HepG2 (cell line): ENCODE measurements around the gene SLC12A2. TPM values are rescaled to one million over a fixed set of nuclear protein-coding genes. Genes with fewer than 3 reads are reported as not detected.

Experiments used
- GPN1 ChIP-seq: sonication (generic); formaldehyde crosslinking; IDR thresholded peaks from 2 replicates; pipeline ENCODE4 v1.5.1; 2020; ENCODE audit warnings: missing genetic modification reagents, borderline replicate concordance
- MATR3 ChIP-seq: sonication (generic); formaldehyde crosslinking; IDR thresholded peaks from 2 replicates; pipeline ENCODE4 v1.4.0; 2020; ENCODE audit warnings: missing genetic modification reagents
- PRDM4 ChIP-seq: sonication (generic); formaldehyde crosslinking; IDR thresholded peaks from 2 replicates; pipeline ENCODE4 v1.9.0; 2021; ENCODE audit warnings: missing genetic modification reagents, borderline replicate concordance
- SALL1 ChIP-seq: sonication (generic); formaldehyde crosslinking; IDR thresholded peaks from 2 replicates; pipeline ENCODE4 v1.8.0; 2022; ENCODE audit warnings: mild to moderate bottlenecking, missing genetic modification reagents
- SRSF9 ChIP-seq: fragments of 200-400 bp; formaldehyde crosslinking; IDR thresholded peaks from 2 replicates; pipeline ENCODE4 v1.6.1; 2018; ENCODE audit warnings: borderline replicate concordance, mild to moderate bottlenecking, low read depth, low read length; ENCODE audit not compliant: insufficient read depth, poor library complexity, severe bottlenecking
- ZFP41 ChIP-seq: sonication (generic); formaldehyde crosslinking; IDR thresholded peaks from 2 replicates; pipeline ENCODE4 v1.4.0; 2020; ENCODE audit warnings: mild to moderate bottlenecking, missing genetic modification reagents, borderline replicate concordance
- ZFP91 ChIP-seq: sonication (generic); formaldehyde crosslinking; IDR thresholded peaks from 2 replicates; pipeline ENCODE4 v1.9.0; 2022; ENCODE audit warnings: missing genetic modification reagents, mild to moderate bottlenecking, borderline replicate concordance
- ZMYM2 ChIP-seq: sonication (generic); formaldehyde crosslinking; IDR thresholded peaks from 2 replicates; pipeline ENCODE4 v1.8.0; 2022; ENCODE audit warnings: mild to moderate bottlenecking, missing genetic modification reagents
- ZNF543 ChIP-seq: sonication (generic); formaldehyde crosslinking; IDR thresholded peaks from 2 replicates; pipeline ENCODE4 v1.4.0; 2020; ENCODE audit warnings: mild to moderate bottlenecking, missing genetic modification reagents
- ZNF816 ChIP-seq: sonication (generic); formaldehyde crosslinking; IDR thresholded peaks from 2 replicates; pipeline ENCODE4 v1.8.0; 2022; ENCODE audit warnings: missing genetic modification reagents, mild to moderate bottlenecking, borderline replicate concordance
- polyA plus RNA-seq, 8 experiments: library from polyadenylated mRNA; depleted of rRNA in 3 of 8; stranded (reverse) in 7 of 8; unstranded in 1 of 8; fragments of >200 nt; fragmentation: Illumina TruSeq in 4 of 8; extraction: Trizol in 4 of 8; gene quantifications; 2 replicates each; pipeline versions ENCODE4 v1.2.1 to v1.2.3, GENCODE V29; 2011 to 2016; ENCODE audit warnings: low read depth in 4 of 8, missing spikeins in 1 of 8, mixed read lengths in 1 of 8; ENCODE audit not compliant: insufficient read depth in 1 of 8
- total RNA-seq, 5 experiments: library from RNA; depleted of rRNA; stranded (reverse); fragments of >200 nt; fragmentation: Illumina TruSeq; extraction: Trizol; gene quantifications; 2 replicates each; pipeline ENCODE4 v1.2.3, GENCODE V29; 2016; ENCODE audit warnings: low read depth in 1 of 5
- TF ChIP-seq, protein P1 (sequence below): IDR thresholded peaks from 2 replicates; pipeline ENCODE4 v1.6.1; 2016
- TF ChIP-seq, protein P2 (sequence below): sonication (generic); formaldehyde crosslinking; IDR thresholded peaks from 2 replicates; pipeline ENCODE4 v1.5.0; 2020; ENCODE audit warnings: missing genetic modification reagents, mild to moderate bottlenecking, borderline replicate concordance
- TF ChIP-seq, protein P3 (sequence below), 2 experiments: sonication (generic) in 1 of 2; formaldehyde crosslinking in 1 of 2; IDR thresholded peaks; 2 replicates each; pipeline versions ENCODE4 v1.4.0 to v1.6.1; 2016 to 2020; ENCODE audit warnings: borderline replicate concordance in 1 of 2, low read depth in 1 of 2, mild to moderate bottlenecking in 1 of 2, missing genetic modification reagents in 1 of 2
- TF ChIP-seq, protein P4 (sequence below): sonication (generic); formaldehyde crosslinking; IDR thresholded peaks from 2 replicates; pipeline ENCODE4 v1.5.0; 2020; ENCODE audit warnings: mild to moderate bottlenecking, low read depth, missing genetic modification reagents, borderline replicate concordance

SLC12A2 gene
- total and polyA plus RNA-seq, 2 of the 13 experiments (the other 11 are each of a cell fraction or from before 2014, with no cell fraction given) = 4.0 to 9.7 TPM

DNA sequence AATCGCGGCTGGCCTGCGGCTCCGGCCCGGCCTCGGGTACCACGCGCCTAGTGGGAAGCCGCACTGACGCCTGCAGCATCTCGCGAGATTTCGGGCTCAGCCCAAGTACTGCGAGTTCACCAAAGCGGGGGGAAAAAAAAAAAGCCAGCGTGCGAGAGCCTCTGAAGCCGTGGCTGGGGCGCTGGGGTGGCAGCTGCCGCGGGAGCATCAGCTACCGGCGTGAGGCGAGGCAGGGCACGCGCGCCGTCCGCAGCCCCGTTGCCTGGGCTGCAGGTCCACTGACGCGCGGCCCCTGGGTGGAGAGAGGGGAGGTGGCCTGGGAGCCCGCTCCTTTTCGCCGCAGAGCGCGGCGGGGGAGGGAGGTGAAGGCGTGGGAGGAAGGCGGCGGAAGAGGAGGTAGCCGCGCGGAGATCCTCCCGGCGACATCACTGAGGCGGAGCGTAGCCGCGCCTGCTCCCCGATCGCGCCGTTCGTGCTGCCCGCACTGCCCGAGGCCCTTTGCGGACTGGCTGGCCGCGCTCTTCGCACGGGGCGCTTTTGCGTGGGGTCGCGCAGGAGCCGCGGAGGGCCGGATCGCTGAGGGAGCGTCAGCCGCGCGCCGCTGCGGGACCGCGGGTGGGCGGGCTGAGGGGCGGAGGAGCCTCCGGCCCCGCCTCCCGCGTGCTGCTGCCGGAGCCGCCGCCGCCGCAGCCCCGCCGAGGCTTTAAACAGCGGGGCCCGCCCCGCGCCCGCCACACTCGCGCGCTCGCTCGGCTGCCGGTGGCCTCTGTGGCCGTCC is at the start of gene SLC12A2 (continued):
- TF ChIP-seq ZFP41 (CRISPR knock-in tag) = no peak
- TF ChIP-seq, protein P1, sequence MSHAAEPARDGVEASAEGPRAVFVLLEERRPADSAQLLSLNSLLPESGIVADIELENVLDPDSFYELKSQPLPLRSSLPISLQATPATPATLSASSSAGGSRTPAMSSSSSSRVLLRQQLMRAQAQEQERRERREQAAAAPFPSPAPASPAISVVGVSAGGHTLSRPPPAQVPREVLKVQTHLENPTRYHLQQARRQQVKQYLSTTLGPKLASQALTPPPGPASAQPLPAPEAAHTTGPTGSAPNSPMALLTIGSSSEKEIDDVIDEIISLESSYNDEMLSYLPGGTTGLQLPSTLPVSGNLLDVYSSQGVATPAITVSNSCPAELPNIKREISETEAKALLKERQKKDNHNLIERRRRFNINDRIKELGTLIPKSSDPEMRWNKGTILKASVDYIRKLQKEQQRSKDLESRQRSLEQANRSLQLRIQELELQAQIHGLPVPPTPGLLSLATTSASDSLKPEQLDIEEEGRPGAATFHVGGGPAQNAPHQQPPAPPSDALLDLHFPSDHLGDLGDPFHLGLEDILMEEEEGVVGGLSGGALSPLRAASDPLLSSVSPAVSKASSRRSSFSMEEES = peak; percentile 40; the same call in 1 of the 2 replicates
- peak; percentile 31; the same call in 1 of the 2 replicates for TF ChIP-seq ZNF543 (CRISPR knock-in tag)
- no peak for TF ChIP-seq SRSF9
- no peak for TF ChIP-seq ZMYM2 (CRISPR knock-in tag)
- TF ChIP-seq, protein P2, sequence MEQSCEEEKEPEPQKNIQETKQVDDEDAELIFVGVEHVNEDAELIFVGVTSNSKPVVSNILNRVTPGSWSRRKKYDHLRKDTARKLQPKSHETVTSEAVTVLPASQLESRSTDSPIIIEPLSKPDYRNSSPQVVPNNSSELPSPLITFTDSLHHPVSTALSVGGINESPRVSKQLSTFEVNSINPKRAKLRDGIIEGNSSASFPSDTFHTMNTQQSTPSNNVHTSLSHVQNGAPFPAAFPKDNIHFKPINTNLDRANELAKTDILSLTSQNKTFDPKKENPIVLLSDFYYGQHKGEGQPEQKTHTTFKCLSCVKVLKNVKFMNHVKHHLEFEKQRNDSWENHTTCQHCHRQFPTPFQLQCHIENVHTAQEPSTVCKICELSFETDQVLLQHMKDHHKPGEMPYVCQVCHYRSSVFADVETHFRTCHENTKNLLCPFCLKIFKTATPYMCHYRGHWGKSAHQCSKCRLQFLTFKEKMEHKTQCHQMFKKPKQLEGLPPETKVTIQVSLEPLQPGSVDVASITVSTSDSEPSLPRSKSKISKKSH (CRISPR knock-in tag) = 0 out of 2 replicates have a peak, but pooled peaks have one; percentile 53
- TF ChIP-seq GPN1 (CRISPR knock-in tag) = no peak
- TF ChIP-seq SALL1 (CRISPR knock-in tag) = peak; percentile 67
- TF ChIP-seq ZFP91 (CRISPR knock-in tag) = peak; percentile 78
- TF ChIP-seq ZNF816 (CRISPR knock-in tag) = no peak
- TF ChIP-seq, protein P3, sequence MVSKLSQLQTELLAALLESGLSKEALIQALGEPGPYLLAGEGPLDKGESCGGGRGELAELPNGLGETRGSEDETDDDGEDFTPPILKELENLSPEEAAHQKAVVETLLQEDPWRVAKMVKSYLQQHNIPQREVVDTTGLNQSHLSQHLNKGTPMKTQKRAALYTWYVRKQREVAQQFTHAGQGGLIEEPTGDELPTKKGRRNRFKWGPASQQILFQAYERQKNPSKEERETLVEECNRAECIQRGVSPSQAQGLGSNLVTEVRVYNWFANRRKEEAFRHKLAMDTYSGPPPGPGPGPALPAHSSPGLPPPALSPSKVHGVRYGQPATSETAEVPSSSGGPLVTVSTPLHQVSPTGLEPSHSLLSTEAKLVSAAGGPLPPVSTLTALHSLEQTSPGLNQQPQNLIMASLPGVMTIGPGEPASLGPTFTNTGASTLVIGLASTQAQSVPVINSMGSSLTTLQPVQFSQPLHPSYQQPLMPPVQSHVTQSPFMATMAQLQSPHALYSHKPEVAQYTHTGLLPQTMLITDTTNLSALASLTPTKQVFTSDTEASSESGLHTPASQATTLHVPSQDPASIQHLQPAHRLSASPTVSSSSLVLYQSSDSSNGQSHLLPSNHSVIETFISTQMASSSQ (IDR thresholded peaks at IDR 0.05; ENCODE audit: low read depth) = no peak
- TF ChIP-seq, protein P3 (CRISPR knock-in tag; IDR thresholded peaks at IDR 0.05; ENCODE audit: borderline replicate concordance) = peak; percentile 28; the same call in 1 of the 2 replicates
- TF ChIP-seq PRDM4 = no peak
- TF ChIP-seq MATR3 (CRISPR knock-in tag) = no peak
- TF ChIP-seq, protein P4, sequence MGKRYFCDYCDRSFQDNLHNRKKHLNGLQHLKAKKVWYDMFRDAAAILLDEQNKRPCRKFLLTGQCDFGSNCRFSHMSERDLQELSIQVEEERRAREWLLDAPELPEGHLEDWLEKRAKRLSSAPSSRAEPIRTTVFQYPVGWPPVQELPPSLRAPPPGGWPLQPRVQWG = no peak
